Stimulated activated CD8-positive, alpha-beta memory T cell treated with anti-CD3 and anti-CD28 coated beads, Interleukin-12 subunit alpha, Interleukin-12 subunit beta, amount 100 ng/mL, for 4 hours (primary cell): Measurements from ENCODE around the gene MAGEB4.
"Not testable (repeated sequence)": the region's sequence is repeated elsewhere in the genome, so short reads cannot be mapped to it uniquely, and the experiment has no call there.

ENCODE experiments used
- DNase-seq: peaks from one replicate; pipeline ENCODE4 v3.0.0-alpha.2; 2020; ENCODE audit warnings: low read depth

The MAGEB4 gene, protein sequence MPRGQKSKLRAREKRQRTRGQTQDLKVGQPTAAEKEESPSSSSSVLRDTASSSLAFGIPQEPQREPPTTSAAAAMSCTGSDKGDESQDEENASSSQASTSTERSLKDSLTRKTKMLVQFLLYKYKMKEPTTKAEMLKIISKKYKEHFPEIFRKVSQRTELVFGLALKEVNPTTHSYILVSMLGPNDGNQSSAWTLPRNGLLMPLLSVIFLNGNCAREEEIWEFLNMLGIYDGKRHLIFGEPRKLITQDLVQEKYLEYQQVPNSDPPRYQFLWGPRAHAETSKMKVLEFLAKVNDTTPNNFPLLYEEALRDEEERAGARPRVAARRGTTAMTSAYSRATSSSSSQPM

GRCh38 chrX:30241724-30242415, at the start of gene MAGEB4:
TSS of gene MAGEB4 (plus strand) at chrX:30242000. CDS start at chrX:30242136, 136 bp downstream.
- no peak for DNase-seq

- DNase-seq = not testable (repeated sequence)
Observed at GRCh38 chrX:30193910-30194309, 47.9 kb upstream of the MAGEB4 start.

DNA sequence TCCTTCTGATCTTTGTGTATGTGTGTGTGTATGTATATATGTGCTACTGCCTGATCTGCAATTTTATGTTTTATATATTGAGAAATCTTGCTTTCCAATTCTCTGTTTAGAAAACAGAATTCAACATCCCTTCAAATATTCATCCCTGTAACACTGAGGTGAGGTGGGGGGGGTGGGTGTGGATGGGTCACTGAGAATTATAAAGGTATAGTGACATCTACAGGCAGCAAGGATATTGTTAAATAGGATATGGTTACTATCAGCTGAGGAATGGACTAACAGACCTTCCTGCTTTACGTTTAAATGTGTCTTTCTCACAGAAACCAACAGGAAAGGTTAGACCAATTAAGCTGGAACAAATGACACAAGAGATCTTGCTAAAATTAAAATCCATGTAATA, 45.5 kb upstream of the MAGEB4 start:
- no peak for DNase-seq

- DNase-seq = no peak
Observed at GRCh38 chrX:30212172-30212571, 29.6 kb upstream of the MAGEB4 start.

- no peak for DNase-seq
Observed at GRCh38 chrX:30215357-30215843, 26.4 kb upstream of the MAGEB4 start, which contains the start of gene MAGEB2. TSS of gene MAGEB2 (plus strand) at chrX:30215563. CDS start at chrX:30218581, 3,018 bp downstream.

DNA sequence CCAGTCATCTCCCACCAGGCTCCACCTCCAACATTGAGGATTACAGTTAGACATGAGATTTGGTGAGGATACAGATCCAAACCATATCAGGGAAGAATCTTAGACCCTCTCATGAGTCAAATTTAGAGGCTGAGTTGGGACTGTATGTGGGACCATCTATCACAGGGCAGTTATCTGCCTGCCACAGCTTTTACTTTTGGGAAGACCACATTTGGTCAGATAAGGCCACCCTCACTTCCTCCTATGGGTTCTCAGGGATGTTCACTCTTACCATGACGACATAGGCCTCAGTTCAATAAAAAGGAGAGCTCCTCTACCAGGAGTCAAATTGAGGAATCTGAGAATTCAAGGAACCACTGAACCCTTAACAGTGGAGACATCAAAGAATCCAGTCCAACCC, 24.3 kb upstream of the MAGEB4 start:
- no peak for DNase-seq

- no peak for DNase-seq
Observed at GRCh38 chrX:30219372-30219771, 22.4 kb upstream of the MAGEB4 start.

GRCh38 chrX:30220661-30221060, 21.1 kb upstream of the MAGEB4 start:
- no peak for DNase-seq

- DNase-seq = no peak
Observed at GRCh38 chrX:30224536-30224935, 17.3 kb upstream of the MAGEB4 start.

GRCh38 chrX:30228526-30228925, 13.3 kb upstream of the MAGEB4 start:
- no peak for DNase-seq

DNA sequence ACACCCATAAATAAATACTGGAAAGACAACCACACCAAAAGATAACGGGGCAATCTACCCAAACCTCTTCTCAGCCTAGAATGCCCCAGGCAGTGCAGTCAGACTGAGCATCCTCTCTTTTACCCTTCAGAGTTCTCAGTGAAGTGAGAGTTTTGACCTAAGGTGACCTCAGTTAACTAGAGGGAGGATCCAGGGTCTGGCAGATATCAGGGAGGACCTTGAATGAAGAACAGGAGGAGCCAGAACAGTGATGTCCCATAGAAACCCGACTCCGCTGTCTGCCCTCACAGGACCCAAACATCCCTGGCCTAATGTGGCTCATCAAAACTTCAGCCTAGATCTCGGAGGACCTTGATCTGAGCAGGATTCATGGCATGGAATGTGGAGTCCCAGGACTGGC, 11.4 kb upstream of the MAGEB4 start, which contains the start of gene MAGEB3:
TSS of gene MAGEB3 (plus strand) at position 263 of the 400 bp plus-strand sequence. CDS start 5,268 bp downstream, outside the sequence.
- DNase-seq = no peak

GRCh38 chrX:30246769-30247489, 5.1 kb downstream of the MAGEB4 start, which contains the start of gene MAGEB1:
TSS of gene MAGEB1 (plus strand) at chrX:30247146. CDS start at chrX:30250494, 3,348 bp downstream.
- no peak for DNase-seq

DNA sequence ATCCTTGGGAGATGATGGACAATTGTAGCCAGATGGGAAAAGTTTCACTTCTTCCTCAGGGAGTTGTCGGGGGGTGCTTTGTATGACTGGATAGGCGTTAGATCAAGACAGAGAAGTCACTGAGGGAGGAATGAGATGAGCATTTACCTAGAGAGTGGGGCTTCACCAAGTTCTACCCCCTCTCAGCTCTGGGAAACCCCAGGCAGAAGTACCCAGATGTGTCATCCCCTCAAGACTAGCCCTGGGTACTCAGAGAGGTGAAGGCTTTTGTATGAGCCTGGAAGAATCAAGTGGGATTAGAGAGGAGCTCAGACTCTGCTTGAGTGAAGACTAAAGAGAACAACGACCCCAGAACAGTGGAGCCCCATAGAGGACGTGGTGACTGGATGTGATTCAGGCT, 7.1 kb downstream of the MAGEB4 start:
- no peak for DNase-seq

- DNase-seq = no peak
Observed at GRCh38 chrX:30253257-30253656, 11.5 kb downstream of the MAGEB4 start.

DNA sequence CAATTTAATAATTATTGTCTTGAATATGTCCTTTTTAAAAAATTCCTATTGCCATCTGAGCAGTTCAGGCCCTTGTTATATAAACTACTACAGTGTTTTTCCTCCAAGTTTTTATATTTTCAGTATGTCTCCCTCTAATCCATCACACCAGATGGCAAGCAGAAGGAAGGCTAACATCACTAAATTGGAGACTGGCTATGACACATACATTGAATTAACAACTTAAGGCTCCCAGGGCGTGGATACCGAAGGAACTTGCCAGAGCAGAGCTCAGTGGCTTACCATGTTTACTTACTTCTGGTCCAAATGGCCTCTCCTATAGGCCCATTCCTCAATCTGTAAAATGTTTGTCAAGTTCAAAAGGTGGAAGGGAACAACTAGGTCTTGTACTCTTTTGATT, 18.1 kb downstream of the MAGEB4 start:
- no peak for DNase-seq

DNA sequence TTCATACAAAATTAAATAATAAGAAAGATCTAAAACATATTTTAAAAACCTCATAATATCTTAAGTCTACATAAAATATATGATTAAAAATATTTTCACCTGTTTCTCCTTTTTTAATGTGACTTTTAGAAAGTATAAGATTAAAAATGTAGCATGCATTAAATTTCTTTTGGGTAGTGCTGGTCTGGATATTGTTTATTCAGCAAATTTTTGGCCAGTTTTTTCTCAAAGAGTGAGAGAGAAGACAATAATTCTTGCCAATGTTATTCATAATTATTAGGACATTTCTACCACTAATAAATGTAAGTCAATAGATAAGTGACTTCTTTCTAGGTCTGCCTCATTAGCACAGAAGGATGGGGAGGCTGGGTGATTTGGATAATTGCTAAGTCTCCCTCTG, 19.2 kb downstream of the MAGEB4 start:
- no peak for DNase-seq

DNA sequence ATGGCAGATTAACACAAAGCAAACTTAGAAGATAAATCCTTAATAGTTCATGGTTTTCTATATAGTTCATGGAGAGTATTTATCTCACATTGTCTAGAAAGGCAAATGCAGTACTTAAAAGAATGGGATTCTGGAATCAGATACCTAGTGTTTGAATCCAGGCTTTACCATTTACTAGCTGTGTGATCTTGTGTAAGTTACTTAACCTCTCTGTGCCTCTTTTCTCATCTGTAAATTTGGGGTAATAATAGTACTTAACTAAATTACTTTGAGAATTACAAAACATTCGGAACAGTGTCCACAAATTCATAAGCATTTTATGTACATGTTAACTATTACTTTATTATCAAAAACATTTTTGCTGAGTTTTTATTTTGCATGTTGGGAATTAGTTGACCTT, 21.0 kb downstream of the MAGEB4 start:
- DNase-seq = no peak

- no peak for DNase-seq
Observed at GRCh38 chrX:30270639-30271038, 28.8 kb downstream of the MAGEB4 start.

DNA sequence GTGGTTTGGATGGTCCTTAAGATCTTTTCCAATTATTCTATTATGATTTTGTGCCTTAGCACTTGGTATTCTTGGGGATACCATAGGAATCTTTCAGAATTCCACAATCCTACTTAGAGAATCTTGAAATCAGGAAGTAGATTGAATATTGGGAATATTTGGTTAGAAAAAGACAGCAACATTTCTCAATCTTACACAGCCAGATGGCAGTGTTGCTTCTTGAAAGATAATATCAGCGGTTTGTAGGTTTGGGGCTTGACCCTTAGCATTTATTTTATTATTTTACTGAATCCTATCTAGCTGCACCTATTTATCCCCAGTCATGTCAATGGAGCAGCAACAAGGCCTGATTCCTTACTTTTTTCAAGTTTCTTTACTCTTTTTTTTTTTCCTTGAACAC, 33.7 kb downstream of the MAGEB4 start:
- DNase-seq = no peak

GRCh38 chrX:30278365-30278764, 36.6 kb downstream of the MAGEB4 start:
- no peak for DNase-seq

GRCh38 chrX:30280428-30280827, 38.6 kb downstream of the MAGEB4 start:
- DNase-seq = no peak

- DNase-seq = no peak
Observed at GRCh38 chrX:30282527-30282926, 40.7 kb downstream of the MAGEB4 start.
